Stimulated activated naive B cell treated with anti-CD40 and anti-IgM and Interleukin-4, amounts not matched to agents 10 μg/mL and 1 μg/mL and 100 μg/mL, for 72 hours (primary cell): ENCODE results near the gene TMEM139.

Experiments
- ATAC-seq, 2 donors: fragments of 150-1000 bp; cut with Tn5 transposase; replicated peaks; 2 replicates each; pipeline ENCODE4 v1.10.0; 2021; ENCODE audit warnings: moderate library complexity in 1 of 2
- DNase-seq: peaks from one replicate; pipeline ENCODE4 v3.0.0; 2021
- H3K27ac Mint-ChIP-seq: one replicate; pipeline ENCODE4 v1.8.0; 2022; ENCODE audit warnings: mild to moderate bottlenecking, mixed read lengths
- H3K27me3 Mint-ChIP-seq, 2 donors: one replicate each; pipeline ENCODE4 v1.8.0; 2022; ENCODE audit warnings: mixed read lengths in 2 of 2
- H3K36me3 Mint-ChIP-seq, 2 donors: one replicate each; pipeline ENCODE4 v1.8.0; 2022; ENCODE audit warnings: mixed read lengths in 2 of 2, mild to moderate bottlenecking in 1 of 2
- H3K4me1 Mint-ChIP-seq, 2 donors: one replicate each; pipeline ENCODE4 v1.8.0; 2022; ENCODE audit warnings: mixed read lengths in 2 of 2, mild to moderate bottlenecking in 1 of 2
- H3K4me3 Mint-ChIP-seq, 2 donors: one replicate each; pipeline ENCODE4 v1.8.0; 2022; ENCODE audit warnings: mild to moderate bottlenecking in 2 of 2, mixed read lengths in 2 of 2, moderate library complexity in 1 of 2
- H3K9me3 Mint-ChIP-seq, 2 donors: one replicate each; pipeline ENCODE4 v1.8.0; 2022; ENCODE audit warnings: mixed read lengths in 2 of 2, mild to moderate bottlenecking in 1 of 2

Gene TMEM139

GRCh38 chr7:143331179-143331801 lies 46.5 kb downstream of the TMEM139 start:
- Mint-ChIP-seq H3K4me1 (peaks cover 7% of the 10 kb centered on the region in 2 donors), H3K27me3 (peaks cover 5 to 14% of the 10 kb centered on the region in 2 donors), H3K27ac (no peak overlapping the region), H3K4me3 (no peak overlapping the region), H3K9me3 (no peaks in the 10 kb centered on the region), H3K36me3 (no peaks in the 10 kb centered on the region)
- ATAC-seq (no peak), DNase-seq (no peak)

GRCh38 chr7:143334244-143334643 lies 49.5 kb downstream of the TMEM139 start:
- Mint-ChIP-seq H3K4me1 (no peaks in the 10 kb centered on the region), H3K36me3 (no peaks in the 10 kb centered on the region), H3K9me3 (no peaks in the 10 kb centered on the region), H3K27ac (no peak overlapping the region), H3K4me3 (no peak overlapping the region), H3K27me3 (peaks cover 15 to 25% of the 10 kb centered on the region in 2 donors)
- DNase-seq = no peak
- ATAC-seq = no peak

GRCh38 chr7:143337216-143337615 lies 52.5 kb downstream of the TMEM139 start:
- Mint-ChIP-seq H3K27ac (no peak overlapping the region), H3K27me3 (peaks cover 15 to 43% of the 10 kb centered on the region in 2 donors), H3K9me3 (no peaks in the 10 kb centered on the region), H3K4me3 (no peak overlapping the region), H3K36me3 (no peaks in the 10 kb centered on the region), H3K4me1 (no peaks in the 10 kb centered on the region)
- DNase-seq (no peak), ATAC-seq (no peak)
